Gastrocnemius medialis (tissue), 4 donors: Measurements from ENCODE around the gene KPNA6. TPM values are rescaled to one million over a fixed set of nuclear protein-coding genes. Genes with fewer than 3 reads are reported as not detected.

ENCODE experiments used
- ATAC-seq, 2 donors: fragments of 150-250 bp; one replicate each; pipeline ENCODE4 v1.9.1; 2016
- DNase-seq, 2 donors: peaks; one replicate each; pipeline ENCODE4 v3.0.0-alpha.2; 2019
- H3K27ac ChIP-seq, 4 donors: fragments of 200-600 bp; sonication (generic); 1 replicate in 1 of 4; 2 replicates in 3 of 4; pipeline ENCODE4 v1.5.1; 2016 to 2018; ENCODE audit warnings: mild to moderate bottlenecking in 2 of 4, moderate library complexity in 1 of 4
- H3K27me3 ChIP-seq, 3 donors: fragments of 200-600 bp; sonication (generic) in 2 of 3; 1 replicate in 1 of 3; 2 replicates in 2 of 3; pipeline versions ENCODE4 v1.5.1 to v1.6.0; 2016 to 2019; ENCODE audit warnings: mild to moderate bottlenecking in 1 of 3, moderate library complexity in 1 of 3
- H3K36me3 ChIP-seq, 2 donors: fragments of 200-600 bp; sonication (generic) in 1 of 2; one replicate each; pipeline ENCODE4 v1.5.1; 2017 to 2018
- H3K4me1 ChIP-seq, 2 donors: fragments of 200-600 bp; sonication (generic) in 1 of 2; one replicate each; pipeline ENCODE4 v1.5.1; 2016 to 2017; ENCODE audit warnings: mild to moderate bottlenecking in 2 of 2
- H3K4me3 ChIP-seq, 4 donors: fragments of 200-600 bp; sonication (generic) in 3 of 4; 1 replicate in 1 of 4; 2 replicates in 3 of 4; pipeline ENCODE4 v1.5.1; 2016 to 2019; ENCODE audit warnings: mild to moderate bottlenecking in 2 of 4
- H3K9me3 ChIP-seq, 3 donors: fragments of 200-600 bp; sonication (generic) in 2 of 3; 1 replicate in 1 of 3; 2 replicates in 2 of 3; pipeline ENCODE4 v1.5.1; 2016 to 2019
- CTCF ChIP-seq, 5 experiments: fragments of 450-650 bp in 3 of 5; fragments of 200-600 bp in 2 of 5; sonication (generic) in 2 of 5; IDR thresholded peaks in 4 of 5; conservative IDR thresholded peaks in 1 of 5; 1 replicate in 4 of 5; 2 replicates in 1 of 5; pipeline ENCODE4 v1.5.1; 2016 to 2019; ENCODE audit warnings: antibody characterized with exemption in 5 of 5, mild to moderate bottlenecking in 3 of 5, moderate library complexity in 3 of 5
- POLR2A ChIP-seq, 2 donors: fragments of 450-650 bp; IDR thresholded peaks; one replicate each; pipeline ENCODE4 v1.6.1; 2017; ENCODE audit warnings: antibody characterized with exemption in 2 of 2, mild to moderate bottlenecking in 2 of 2, moderate library complexity in 2 of 2
- in situ Hi-C, 4 donors: fragments of 200-750 bp; cut with MboI; loops; one replicate each; pipeline versions ENCODE4 v1.15.0 to v1.8.0; 2017; ENCODE audit warnings: low sequenced_read_pairs in 4 of 4
- intact Hi-C: fragments of 100-400 bp; cut with DNase I; formaldehyde crosslinking; loops from one replicate; pipeline ENCODE4 v1.15.1; 2023; ENCODE audit warnings: low total_unique reads
- total RNA-seq, 4 donors: library from RNA; depleted of rRNA; stranded (reverse); fragments of >200 nt; gene quantifications; one replicate each; pipeline versions ENCODE4 v1.1.0 to v1.2.3, GENCODE V29; 2016

The KPNA6 gene
- total RNA-seq, 4 donors from 2014 or later = 67.3 to 80.7 (median 74.4) TPM

- DNase-seq = peak; percentile 53 to 67
Measured at GRCh38 chr1:32066489-32066873, 41.4 kb upstream of the KPNA6 start.

GRCh38 chr1:32068957-32069588 lies 38.8 kb upstream of the KPNA6 start:
- DNase-seq = no peak
- Histone ChIP-seq H3K9me3 (no peaks in the 10 kb centered on the region), H3K27ac (no peak overlapping the region), H3K4me3 (no peak overlapping the region), H3K27me3 (no peaks in the 10 kb centered on the region), H3K36me3 (no peaks in the 10 kb centered on the region), H3K4me1 (peaks cover 12 to 18% of the 10 kb centered on the region in 2 donors)
- ATAC-seq = no peak
- intact Hi-C loops (no loop called here), in situ Hi-C loops (no loop called here)
- TF ChIP-seq CTCF (IDR thresholded peaks at IDR 0.05 in 4 of 5, conservative IDR thresholded peaks at IDR 0.05 in 1 of 5) (no peak), POLR2A (IDR thresholded peaks at IDR 0.05) (no peak)

More at GRCh38 chr1:32066489-32066873, 41.4 kb upstream of the KPNA6 start:
- peak; percentile 43 to 50 for ATAC-seq
- in situ Hi-C loops = no loop called here
- Histone ChIP-seq H3K9me3 (no peaks in the 10 kb centered on the region), H3K36me3 (no peaks in the 10 kb centered on the region), H3K27ac (peak overlapping the region; percentile 7 to 49 (median 21)), H3K27me3 (no peaks in the 10 kb centered on the region), H3K4me1 (peaks cover 16 to 18% of the 10 kb centered on the region in 2 donors), H3K4me3 (no peak overlapping the region)
- TF ChIP-seq POLR2A (IDR thresholded peaks at IDR 0.05) (no peak), CTCF (IDR thresholded peaks at IDR 0.05 in 4 of 5, conservative IDR thresholded peaks at IDR 0.05 in 1 of 5) (no peak)
- intact Hi-C loops = no loop called here

- peak overlapping the region; percentile 84 to 96 (median 90) for H3K4me3 ChIP-seq
- H3K4me1 ChIP-seq = peaks cover 12 to 18% of the 10 kb centered on the region in 2 donors
- intact Hi-C loops = loop anchor here (2.0 to 5.0 kb wide), 4 partner anchors 59 to 169 kb away; partner anchors contain the start of genes CCDC28B and KHDRBS1
- no peak for DNase-seq
- no peaks in the 10 kb centered on the region for H3K9me3 ChIP-seq
- in situ Hi-C loops = no loop called here
- H3K36me3 ChIP-seq = peaks cover 0 to 9% of the 10 kb centered on the region in 2 donors
- no peak for TF ChIP-seq POLR2A (IDR thresholded peaks at IDR 0.05)
- no peak for TF ChIP-seq CTCF (IDR thresholded peaks at IDR 0.05 in 4 of 5, conservative IDR thresholded peaks at IDR 0.05 in 1 of 5)
- H3K27ac ChIP-seq = peak overlapping the region; percentile 95 to 97 (median 97)
- H3K27me3 ChIP-seq = no peaks in the 10 kb centered on the region
- ATAC-seq = no peak
Measured at GRCh38 chr1:32071758-32072621, 35.9 kb upstream of the KPNA6 start.

- peak within 1 kb of the TSS; percentile 84 to 96 (median 90) for H3K4me3 ChIP-seq
- H3K27me3 ChIP-seq = no peaks in the 10 kb centered on the region
- peaks cover 0 to 17% of the 10 kb centered on the region in 2 donors for H3K36me3 ChIP-seq
- peak in 1 of 2 donors; percentile 51 for TF ChIP-seq POLR2A (IDR thresholded peaks at IDR 0.05)
- peak in 4 of 5 experiments; percentile 29 to 42 (median 33) for TF ChIP-seq CTCF (IDR thresholded peaks at IDR 0.05 in 4 of 5, conservative IDR thresholded peaks at IDR 0.05 in 1 of 5)
- peaks cover 12 to 18% of the 10 kb centered on the region in 2 donors for H3K4me1 ChIP-seq
- no peaks in the 10 kb centered on the region for H3K9me3 ChIP-seq
- intact Hi-C loops (loop anchor here (1.0 to 5.0 kb wide), 5 partner anchors 35 to 168 kb away; partner anchors contain the start of genes CCDC28B and KHDRBS1), in situ Hi-C loops (no loop called here)
- ATAC-seq (peak; percentile 93 to 94), DNase-seq (peak; percentile 86 to 93)
- H3K27ac ChIP-seq = peak within 1 kb of the TSS; percentile 95 to 97 (median 97)
Measured at GRCh38 chr1:32072622-32073298, 35.1 kb upstream of the KPNA6 start, which contains the start of gene TMEM39B. Gene TMEM39B, plus strand, starts transcription at chr1:32072939. Its CDS starts 109 bp downstream, at chr1:32073048.
